Upper lobe of left lung (tissue), 6 donors: ENCODE data around the gene SNAPC4. TPM values are rescaled to one million over a fixed set of nuclear protein-coding genes. Genes with fewer than 3 reads are reported as not detected.
A peak's percentile ranks its signal among the peaks of the same experiment; 100 is the strongest.
"Not testable (repeated sequence)": the region's sequence is repeated elsewhere in the genome, so short reads cannot be mapped to it uniquely, and the experiment has no call there.

ENCODE experiments used
- ATAC-seq, 2 donors: fragments of 200-7000 bp; cut with Tn5 transposase; one replicate each; pipeline ENCODE4 v1.9.1; 2022; ENCODE audit warnings: mild to moderate bottlenecking in 2 of 2, moderate library complexity in 2 of 2; ENCODE audit not compliant: low FRiP score in 2 of 2
- DNase-seq, 2 donors: peaks; one replicate each; pipeline ENCODE4 v3.0.0-alpha.2; 2019 to 2020
- H3K27ac ChIP-seq, 4 donors: fragments of 200-600 bp; sonication (generic); one replicate each; pipeline ENCODE4 v1.5.1; 2016 to 2019
- H3K27me3 ChIP-seq, 4 donors: fragments of 200-600 bp; sonication (generic); one replicate each; pipeline ENCODE4 v1.5.1; 2017 to 2019
- H3K36me3 ChIP-seq, 4 donors: fragments of 200-600 bp; sonication (generic); one replicate each; pipeline ENCODE4 v1.5.1; 2016 to 2019
- H3K4me1 ChIP-seq, 4 donors: fragments of 200-600 bp; sonication (generic); one replicate each; pipeline ENCODE4 v1.5.1; 2018 to 2019
- H3K4me3 ChIP-seq, 4 donors: fragments of 200-600 bp; sonication (generic); one replicate each; pipeline ENCODE4 v1.5.1; 2017 to 2019; ENCODE audit warnings: mild to moderate bottlenecking in 2 of 4, moderate library complexity in 1 of 4
- H3K9me3 ChIP-seq, 4 donors: fragments of 200-600 bp; sonication (generic); one replicate each; pipeline ENCODE4 v1.5.1; 2018 to 2019
- EP300 ChIP-seq, 4 donors: sonication (generic); formaldehyde crosslinking; IDR thresholded peaks; one replicate each; pipeline ENCODE4 v1.5.1; 2017; ENCODE audit warnings: antibody characterized with exemption in 4 of 4, control low read depth in 2 of 4
- POLR2A ChIP-seq, 4 donors: fragments of 450-650 bp; IDR thresholded peaks; one replicate each; pipeline ENCODE4 v1.5.1; 2016 to 2017; ENCODE audit warnings: antibody characterized with exemption in 4 of 4, mild to moderate bottlenecking in 2 of 4
- POLR2AphosphoS5 ChIP-seq, 2 donors: sonication (generic); formaldehyde crosslinking; IDR thresholded peaks; one replicate each; pipeline ENCODE4 v1.5.1; 2017; ENCODE audit warnings: antibody characterized with exemption in 2 of 2
- WGBS, 2 donors: methylation state at CpG; one replicate each; pipeline ENCODE4 v1.1.5; 2017 to 2018; 5-methylcytosine and 5-hydroxymethylcytosine counted together
- total RNA-seq, 6 donors: library from RNA; depleted of rRNA in 4 of 6; stranded (reverse); fragments of >200 nt in 4 of 6; gene quantifications; one replicate each; pipeline versions ENCODE4 v1.1.0 to v1.2.1, GENCODE V29; 2016 to 2021
- TF ChIP-seq, protein P1 (sequence below), 6 experiments: fragments of 450-650 bp in 4 of 6; fragments of 200-600 bp in 2 of 6; sonication (generic) in 2 of 6; IDR thresholded peaks; one replicate each; pipeline ENCODE4 v1.5.1; 2016 to 2019; ENCODE audit warnings: antibody characterized with exemption in 6 of 6
- donor health status: DM: no; HTN: no; CAD: no; lungs with moderate emphysema.
- donor health status: DM: no; HTN: yes; CAD: no; lungs with severe emphysema.

The SNAPC4 gene
- total RNA-seq, 6 donors from 2014 or later = 7.8 to 35.6 (median 13.2) TPM

DNA sequence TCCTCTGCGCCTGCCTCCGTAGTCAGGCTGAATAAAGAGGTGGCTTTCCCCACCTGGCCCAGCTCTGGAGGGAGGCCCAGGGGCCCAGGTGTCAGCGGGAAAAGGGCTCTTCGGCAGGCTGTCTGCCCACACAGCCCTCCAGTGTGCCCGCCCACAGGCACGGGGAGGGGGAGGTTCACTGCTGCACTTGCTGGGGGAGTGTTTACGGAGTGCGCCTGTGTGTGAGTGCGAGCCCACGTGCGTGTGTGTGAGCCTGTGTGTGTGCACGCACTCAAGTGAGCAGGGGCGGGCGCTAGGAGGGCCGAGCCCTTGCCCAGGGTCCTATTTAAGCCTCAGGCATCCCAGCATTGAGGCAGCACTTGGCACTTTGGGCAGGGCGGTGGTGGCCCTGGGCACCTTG lies 47.3 kb downstream of the SNAPC4 start:
- Histone ChIP-seq H3K27me3 (no peaks in the 10 kb centered on the region), H3K27ac (no peak overlapping the region), H3K36me3 (peaks cover 0 to 19% (median 10%) of the 10 kb centered on the region in 4 donors), H3K4me1 (peaks cover 4 to 24% (median 8%) of the 10 kb centered on the region in 4 donors), H3K9me3 (no peaks in the 10 kb centered on the region), H3K4me3 (no peak overlapping the region)
- DNase-seq (peak in 1 of 2 donors; percentile 43), ATAC-seq (peak in 1 of 2 donors; percentile 1)
- WGBS, 2 donors = 56 to 71% methylated on average over 9 to 13 of the region's 16 CpGs
- TF ChIP-seq, protein P1, sequence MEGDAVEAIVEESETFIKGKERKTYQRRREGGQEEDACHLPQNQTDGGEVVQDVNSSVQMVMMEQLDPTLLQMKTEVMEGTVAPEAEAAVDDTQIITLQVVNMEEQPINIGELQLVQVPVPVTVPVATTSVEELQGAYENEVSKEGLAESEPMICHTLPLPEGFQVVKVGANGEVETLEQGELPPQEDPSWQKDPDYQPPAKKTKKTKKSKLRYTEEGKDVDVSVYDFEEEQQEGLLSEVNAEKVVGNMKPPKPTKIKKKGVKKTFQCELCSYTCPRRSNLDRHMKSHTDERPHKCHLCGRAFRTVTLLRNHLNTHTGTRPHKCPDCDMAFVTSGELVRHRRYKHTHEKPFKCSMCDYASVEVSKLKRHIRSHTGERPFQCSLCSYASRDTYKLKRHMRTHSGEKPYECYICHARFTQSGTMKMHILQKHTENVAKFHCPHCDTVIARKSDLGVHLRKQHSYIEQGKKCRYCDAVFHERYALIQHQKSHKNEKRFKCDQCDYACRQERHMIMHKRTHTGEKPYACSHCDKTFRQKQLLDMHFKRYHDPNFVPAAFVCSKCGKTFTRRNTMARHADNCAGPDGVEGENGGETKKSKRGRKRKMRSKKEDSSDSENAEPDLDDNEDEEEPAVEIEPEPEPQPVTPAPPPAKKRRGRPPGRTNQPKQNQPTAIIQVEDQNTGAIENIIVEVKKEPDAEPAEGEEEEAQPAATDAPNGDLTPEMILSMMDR (IDR thresholded peaks at IDR 0.05) = no peak
- TF ChIP-seq POLR2AphosphoS5 (IDR thresholded peaks at IDR 0.05) = no peak
- TF ChIP-seq POLR2A (IDR thresholded peaks at IDR 0.05) = no peak
- TF ChIP-seq EP300 (IDR thresholded peaks at IDR 0.05) = no peak

DNA sequence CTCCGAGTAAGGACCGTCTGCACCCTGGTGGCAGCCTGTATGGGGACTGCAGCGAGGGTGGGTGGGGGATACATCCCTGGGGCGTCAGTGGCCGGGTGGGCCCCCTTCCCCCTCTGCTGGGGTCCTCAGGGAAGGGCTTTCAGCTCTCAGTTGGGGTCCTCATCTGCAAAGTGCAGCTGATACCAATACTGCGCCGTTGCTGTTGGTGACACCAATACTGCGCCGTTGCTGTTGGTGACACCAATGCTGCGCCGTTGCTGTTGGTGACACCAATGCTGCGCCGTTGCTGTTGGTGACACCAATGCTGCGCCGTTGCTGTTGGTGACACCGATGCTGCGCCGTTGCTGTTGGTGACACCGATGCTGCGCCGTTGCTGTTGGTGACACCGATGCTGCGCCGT lies 48.1 kb downstream of the SNAPC4 start:
- not testable (repeated sequence) for H3K27me3 ChIP-seq, H3K9me3 ChIP-seq, H3K27ac ChIP-seq, ATAC-seq, DNase-seq
- H3K4me1 ChIP-seq = peaks cover 5 to 32% (median 11%) of the 10 kb centered on the region in 4 donors
- WGBS, 2 donors = 89 to 94% methylated on average over 15 to 18 of the region's 24 CpGs
- peaks cover 0 to 13% (median 6%) of the 10 kb centered on the region in 4 donors for H3K36me3 ChIP-seq
- peak overlapping the region in 1 of 4 donors; percentile 16 for H3K4me3 ChIP-seq

DNA sequence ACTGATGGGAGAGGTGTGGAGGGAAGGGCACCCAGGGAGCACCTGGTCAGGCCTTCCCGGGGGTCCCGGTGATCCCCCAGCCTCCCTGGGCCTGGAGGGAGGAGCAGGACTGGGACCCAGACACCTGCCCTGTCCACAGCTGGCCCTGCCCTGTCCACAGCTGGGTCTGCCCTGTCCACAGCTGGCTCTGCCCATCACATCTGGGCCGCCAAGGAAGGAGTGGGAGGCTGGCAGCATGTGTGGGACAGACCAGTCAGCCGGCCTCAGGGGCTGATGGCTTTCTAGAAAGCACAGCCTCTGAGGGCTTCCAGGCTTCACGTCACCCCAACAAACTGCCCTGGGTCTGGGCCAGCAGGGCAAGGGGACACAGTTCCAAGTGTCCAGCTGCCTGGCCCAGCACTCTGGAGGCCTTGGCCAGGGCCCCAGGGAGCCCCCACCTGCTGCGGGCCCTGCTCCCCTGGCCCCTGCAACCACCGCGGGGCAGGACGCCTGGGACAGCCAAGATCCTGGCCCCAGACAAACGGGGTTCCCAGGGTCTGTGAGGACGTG lies 48.6 kb downstream of the SNAPC4 start:
- peaks cover 0 to 9% (median 3%) of the 10 kb centered on the region in 4 donors for H3K36me3 ChIP-seq
- no peaks in the 10 kb centered on the region for H3K9me3 ChIP-seq
- H3K27ac ChIP-seq = no peak overlapping the region
- ATAC-seq (no peak), DNase-seq (no peak)
- TF ChIP-seq, protein P1 (IDR thresholded peaks at IDR 0.05) = no peak
- TF ChIP-seq POLR2AphosphoS5 (IDR thresholded peaks at IDR 0.05) (no peak), EP300 (IDR thresholded peaks at IDR 0.05) (no peak)
- peaks cover 11 to 37% (median 16%) of the 10 kb centered on the region in 4 donors for H3K4me1 ChIP-seq
- no peaks in the 10 kb centered on the region for H3K27me3 ChIP-seq
- 63% methylated on average over 2 of the region's 11 CpGs; no CpG with 5 or more reads in 1 of the 2 donors for WGBS, 2 donors
- H3K4me3 ChIP-seq = peak overlapping the region in 1 of 4 donors; percentile 16

Other genes with a start within 250 kb of the SNAPC4 start
- gene LHX3, start 195.0 kb downstream of the SNAPC4 start, total RNA-seq = under 1 TPM in 1 of 6 donors, not detected in 5; 0.20 TPM
- gene QSOX2, start 154.4 kb downstream of the SNAPC4 start, total RNA-seq = 10 to 100 TPM in 3 of 6 donors, 1 to 10 TPM in 3; 6.9 to 14.8 (median 10.1) TPM
- gene CCDC187, start 96.1 kb downstream of the SNAPC4 start, total RNA-seq = 10 to 100 TPM in 3 of 6 donors, 1 to 10 TPM in 2, under 1 TPM in 1; 0.17 to 22.3 (median 10.0) TPM
- 10 to 100 TPM; 10.0 to 78.6 (median 24.2) TPM for gene GPSM1, start 72.6 kb downstream of the SNAPC4 start, total RNA-seq
- 10 to 100 TPM in 5 of 6 donors, 1 to 10 TPM in 1; 5.2 to 35.9 (median 19.4) TPM for gene DNLZ, start 36.4 kb downstream of the SNAPC4 start, total RNA-seq
- 10 to 100 TPM in 5 of 6 donors, 1 to 10 TPM in 1; 3.5 to 30.4 (median 16.8) TPM for gene CARD9, start 26.5 kb downstream of the SNAPC4 start, total RNA-seq
- gene ENTR1, start 10.4 kb upstream of the SNAPC4 start, total RNA-seq = 100 to 1,000 TPM in 1 of 6 donors, 10 to 100 TPM in 5; 29.6 to 128 (median 40.0) TPM
- gene PMPCA, start 10.5 kb upstream of the SNAPC4 start, total RNA-seq = 10 to 100 TPM; 30.4 to 48.2 (median 41.0) TPM
- gene INPP5E, start 39.7 kb upstream of the SNAPC4 start, total RNA-seq = 10 to 100 TPM in 5 of 6 donors, 1 to 10 TPM in 1; 9.1 to 43.0 (median 14.1) TPM
- 10 to 100 TPM; 64.1 to 89.1 (median 72.1) TPM for gene SEC16A, start 82.9 kb upstream of the SNAPC4 start, total RNA-seq
- gene NOTCH1, start 145.9 kb upstream of the SNAPC4 start, total RNA-seq = 100 to 1,000 TPM in 4 of 6 donors, 10 to 100 TPM in 2; 49.6 to 175 (median 110) TPM